ENCODE data around the gene LTBP1. TPM values are rescaled to one million over a fixed set of nuclear protein-coding genes. Genes with fewer than 3 reads are reported as not detected.

The LTBP1 gene
- total RNA-seq, 1 experiment from 2014 or later = 12.5 TPM

- peak; percentile 86; the same call in 1 of the 2 replicates for TF ChIP-seq POLR2AphosphoS5 (IDR thresholded peaks at IDR 0.05; ENCODE audit: low read depth, low read length)
- TF ChIP-seq SIN3A (IDR thresholded peaks at IDR 0.05; ENCODE audit: borderline replicate concordance, insufficient read depth, low read depth, low read length) = no peak
- TF ChIP-seq TCF7L2 (IDR thresholded peaks at IDR 0.05; ENCODE audit: low read depth, low read length) = peak; percentile 94
- peak in 1 of 2 experiments; percentile 51; a peak in 2 of 4 replicates for TF ChIP-seq REST (IDR thresholded peaks at IDR 0.05; ENCODE audit: insufficient read depth in 1 of 2, low read depth in 2 of 2, low read length in 1 of 2)
- no peaks in the 10 kb centered on the region for H3K27me3 ChIP-seq (ENCODE audit: control insufficient read depth, insufficient read depth, low read length)
- intact Hi-C loops (cut with micrococcal nuclease; ENCODE audit: unreplicated experiment) (no loop called here), in situ Hi-C loops (cut with HindIII; ENCODE audit: low pct_unique_long_range_greater_than_20kb, low sequenced_read_pairs) (no loop called here)
- H3K9me3 ChIP-seq (ENCODE audit: control insufficient read depth, insufficient read depth, low read depth, low read length) = no peaks in the 10 kb centered on the region
- no TSS peak for BruUV-seq (replicated peaks)
- H3K36me3 ChIP-seq (ENCODE audit: control insufficient read depth, insufficient read depth, low read length) = no peaks in the 10 kb centered on the region
- peak overlapping the region; percentile 48; the same call in 1 of the 2 replicates for H3K27ac ChIP-seq (ENCODE audit: low read length)
- peaks cover 11% of the 10 kb centered on the region for H3K4me1 ChIP-seq (ENCODE audit: control insufficient read depth, insufficient read depth, low read length)
- peak; percentile 95 for ATAC-seq
- peak overlapping the region; percentile 17 to 44 for H3K4me3 ChIP-seq (ENCODE audit: low read depth in 2 of 2, low read length in 2 of 2)
- ChIA-PET CTCF (no interaction called here), POLR2A (no interaction called here)
- peak; percentile 93 for DNase-seq (ENCODE audit: low read depth, low spot score)
These were observed 344.7 kb downstream of the LTBP1 start for GRCh38 chr2:33291278-33292013.

- H3K4me1 ChIP-seq (ENCODE audit: control insufficient read depth, insufficient read depth, low read length) = peaks cover 11% of the 10 kb centered on the region
- intact Hi-C loops (cut with micrococcal nuclease; ENCODE audit: unreplicated experiment) = no loop called here
- H3K4me3 ChIP-seq (ENCODE audit: low read depth in 2 of 2, low read length in 2 of 2) = peak overlapping the region; percentile 17 to 44; a peak in 3 of 4 replicates
- BruUV-seq (replicated peaks) = no TSS peak
- no peaks in the 10 kb centered on the region for H3K36me3 ChIP-seq (ENCODE audit: control insufficient read depth, insufficient read depth, low read length)
- no peaks in the 10 kb centered on the region for H3K9me3 ChIP-seq (ENCODE audit: control insufficient read depth, insufficient read depth, low read depth, low read length)
- TF ChIP-seq REST (IDR thresholded peaks at IDR 0.05; ENCODE audit: insufficient read depth in 1 of 2, low read depth in 2 of 2, low read length in 1 of 2) (no peak), POLR2AphosphoS5 (IDR thresholded peaks at IDR 0.05; ENCODE audit: low read depth, low read length) (no peak), TCF7L2 (IDR thresholded peaks at IDR 0.05; ENCODE audit: low read depth, low read length) (no peak)
- DNase-seq (ENCODE audit: low read depth, low spot score) (no peak), ATAC-seq (peak; percentile 35; the same call in 1 of the 2 replicates)
- CTCF ChIA-PET = no interaction called here
- peak overlapping the region; percentile 48; the same call in 1 of the 2 replicates for H3K27ac ChIP-seq (ENCODE audit: low read length)
- H3K27me3 ChIP-seq (ENCODE audit: control insufficient read depth, insufficient read depth, low read length) = no peaks in the 10 kb centered on the region
- POLR2A ChIA-PET = no interaction called here
- in situ Hi-C loops (cut with HindIII; ENCODE audit: low pct_unique_long_range_greater_than_20kb, low sequenced_read_pairs) = no loop called here
These were observed 345.3 kb downstream of the LTBP1 start for GRCh38 chr2:33292063-33292462.

Data from Panc1 (cell line).